A673 (cell line): ENCODE results near the gene ARHGAP8. TPM values are rescaled to one million over a fixed set of nuclear protein-coding genes. Genes with fewer than 3 reads are reported as not detected.

ENCODE experiments used
- BruUV-seq: library from RNA; stranded (reverse); fragments of 400-500 nt; replicated peaks from 2 replicates; lab custom pipeline; 2021; lab: Mats Ljungman, UMichigan
- CTCF ChIA-PET: fragments of 300-600 bp; sonication (Branson Sonifier 250); formaldehyde crosslinking; loops from one replicate; lab custom pipeline; 2022; ENCODE audit warnings: antibody characterized with exemption; lab: Charles Lee
- POLR2A ChIA-PET: fragments of 300-600 bp; sonication (Branson Sonifier 250); formaldehyde crosslinking; loops from one replicate; lab custom pipeline; 2022; ENCODE audit warnings: antibody characterized with exemption; ENCODE audit not compliant: low non-redundant PET; lab: Charles Lee
- DNase-seq: peaks from one replicate; pipeline ENCODE4 v3.0.0-alpha.2; 2015; ENCODE audit warnings: low spot score
- H3K27ac ChIP-seq: fragments of 200-600 bp; sonication (generic); 2 replicates; pipeline ENCODE4 v1.5.1; 2016; ENCODE audit warnings: mixed run types, low read depth, mild to moderate bottlenecking, mixed read lengths, antibody characterized with exemption, low read length; ENCODE audit not compliant: poor library complexity, severe bottlenecking
- H3K27me3 ChIP-seq: fragments of 200-600 bp; sonication (generic); replicated peaks from 2 replicates; pipeline ENCODE4 v1.6.1; 2017; ENCODE audit warnings: mixed run types, low read depth, mild to moderate bottlenecking, mixed read lengths, antibody characterized with exemption, low read length; ENCODE audit not compliant: insufficient read depth, poor library complexity
- H3K36me3 ChIP-seq: fragments of 200-600 bp; sonication (generic); 2 replicates; pipeline ENCODE4 v1.6.1; 2016; ENCODE audit warnings: mixed run types, mild to moderate bottlenecking, mixed read lengths, antibody characterized with exemption, low read length; ENCODE audit not compliant: insufficient read depth, poor library complexity, severe bottlenecking
- H3K4me1 ChIP-seq: fragments of 200-600 bp; sonication (generic); 2 replicates; pipeline ENCODE4 v1.6.1; 2017; ENCODE audit warnings: mixed run types, mild to moderate bottlenecking, mixed read lengths, antibody characterized with exemption, low read length; ENCODE audit not compliant: insufficient read depth, poor library complexity, severe bottlenecking
- H3K4me3 ChIP-seq: fragments of 200-600 bp; sonication (generic); 2 replicates; pipeline ENCODE4 v1.5.1; 2016; ENCODE audit warnings: low read depth, mixed run types, mild to moderate bottlenecking, mixed read lengths, low read length; ENCODE audit not compliant: poor library complexity, severe bottlenecking
- H3K9me3 ChIP-seq: fragments of 200-600 bp; sonication (generic); 2 replicates; pipeline ENCODE4 v1.6.1; 2016; ENCODE audit warnings: mixed run types, low read depth, mild to moderate bottlenecking, mixed read lengths, antibody characterized with exemption, low read length; ENCODE audit not compliant: poor library complexity, severe bottlenecking
- EZH2 ChIP-seq: fragments of 200-600 bp; sonication (generic); IDR thresholded peaks from 2 replicates; pipeline ENCODE4 v1.6.1; 2017; ENCODE audit warnings: borderline replicate concordance, low read depth, mild to moderate bottlenecking, mixed read lengths, antibody characterized with exemption, low read length; ENCODE audit not compliant: poor library complexity, severe bottlenecking
- intact Hi-C: fragments of 100-400 bp; cut with micrococcal nuclease; formaldehyde crosslinking; loops from one replicate; pipeline ENCODE4 v1.10.0; 2022; ENCODE audit not compliant: unreplicated experiment
- total RNA-seq: library from RNA; stranded (reverse); gene quantifications from 2 replicates; pipeline ENCODE4 v1.2.3, GENCODE V29; 2021
- TF ChIP-seq, protein P1 (sequence below): fragments of 300-800, 200-600 bp; sonication (generic); conservative IDR thresholded peaks from 2 replicates; pipeline ENCODE4 v1.5.1; 2017; ENCODE audit warnings: low read depth, mild to moderate bottlenecking, antibody characterized with exemption, low read length, moderate library complexity, mixed read lengths

The ARHGAP8 gene
- total RNA-seq, 1 experiment from 2014 or later, result not detected

DNA sequence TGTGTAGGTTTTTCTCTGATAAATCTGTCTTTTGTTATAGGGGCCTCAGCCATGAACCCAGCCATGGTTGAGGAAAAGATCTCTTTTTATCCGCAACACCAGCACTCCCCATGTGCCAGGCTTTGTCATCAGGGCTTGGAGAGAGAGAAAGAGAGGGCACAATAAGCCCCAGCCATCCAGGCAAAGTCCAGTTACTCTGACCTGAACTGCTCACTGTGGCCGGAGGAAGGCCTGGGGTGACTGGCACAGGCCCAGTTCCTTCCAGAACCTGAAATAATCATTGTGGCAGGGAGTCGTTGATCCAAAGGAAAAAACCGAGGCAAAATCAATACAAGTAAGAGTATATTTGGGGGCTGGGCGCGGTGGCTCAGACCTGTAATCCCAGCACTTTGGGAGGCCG is 3.9 kb upstream of the ARHGAP8 start:
- peaks cover 8% of the 10 kb centered on the region for H3K27me3 ChIP-seq
- intact Hi-C loops, result no loop called here
- TF ChIP-seq, protein P1, sequence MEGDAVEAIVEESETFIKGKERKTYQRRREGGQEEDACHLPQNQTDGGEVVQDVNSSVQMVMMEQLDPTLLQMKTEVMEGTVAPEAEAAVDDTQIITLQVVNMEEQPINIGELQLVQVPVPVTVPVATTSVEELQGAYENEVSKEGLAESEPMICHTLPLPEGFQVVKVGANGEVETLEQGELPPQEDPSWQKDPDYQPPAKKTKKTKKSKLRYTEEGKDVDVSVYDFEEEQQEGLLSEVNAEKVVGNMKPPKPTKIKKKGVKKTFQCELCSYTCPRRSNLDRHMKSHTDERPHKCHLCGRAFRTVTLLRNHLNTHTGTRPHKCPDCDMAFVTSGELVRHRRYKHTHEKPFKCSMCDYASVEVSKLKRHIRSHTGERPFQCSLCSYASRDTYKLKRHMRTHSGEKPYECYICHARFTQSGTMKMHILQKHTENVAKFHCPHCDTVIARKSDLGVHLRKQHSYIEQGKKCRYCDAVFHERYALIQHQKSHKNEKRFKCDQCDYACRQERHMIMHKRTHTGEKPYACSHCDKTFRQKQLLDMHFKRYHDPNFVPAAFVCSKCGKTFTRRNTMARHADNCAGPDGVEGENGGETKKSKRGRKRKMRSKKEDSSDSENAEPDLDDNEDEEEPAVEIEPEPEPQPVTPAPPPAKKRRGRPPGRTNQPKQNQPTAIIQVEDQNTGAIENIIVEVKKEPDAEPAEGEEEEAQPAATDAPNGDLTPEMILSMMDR, result no peak
- no peak for TF ChIP-seq EZH2
- H3K9me3 ChIP-seq, result no peaks in the 10 kb centered on the region
- ChIA-PET POLR2A (no interaction called here), CTCF (interaction anchor here (0.7 kb wide), 1 partner anchor 55 kb away, joined by 6 read pairs; no protein-coding TSS in a partner anchor)
- H3K27ac ChIP-seq, result no peak overlapping the region
- no peaks in the 10 kb centered on the region for H3K4me1 ChIP-seq
- no peaks in the 10 kb centered on the region for H3K36me3 ChIP-seq
- DNase-seq, result no peak
- H3K4me3 ChIP-seq, result no peak overlapping the region
- no TSS peak for BruUV-seq

GRCh38 chr22:44750481-44750880 is 1.9 kb upstream of the ARHGAP8 start:
- BruUV-seq, result no TSS peak
- TF ChIP-seq EZH2, result no peak
- TF ChIP-seq, protein P1, result no peak
- peaks cover 6% of the 10 kb centered on the region for H3K27me3 ChIP-seq
- no peaks in the 10 kb centered on the region for H3K36me3 ChIP-seq
- no peaks in the 10 kb centered on the region for H3K9me3 ChIP-seq
- H3K4me3 ChIP-seq, result no peak overlapping the region
- ChIA-PET POLR2A (no interaction called here), CTCF (no interaction called here)
- H3K27ac ChIP-seq, result no peak overlapping the region
- no peak for DNase-seq
- no peaks in the 10 kb centered on the region for H3K4me1 ChIP-seq
- intact Hi-C loops, result no loop called here

DNA sequence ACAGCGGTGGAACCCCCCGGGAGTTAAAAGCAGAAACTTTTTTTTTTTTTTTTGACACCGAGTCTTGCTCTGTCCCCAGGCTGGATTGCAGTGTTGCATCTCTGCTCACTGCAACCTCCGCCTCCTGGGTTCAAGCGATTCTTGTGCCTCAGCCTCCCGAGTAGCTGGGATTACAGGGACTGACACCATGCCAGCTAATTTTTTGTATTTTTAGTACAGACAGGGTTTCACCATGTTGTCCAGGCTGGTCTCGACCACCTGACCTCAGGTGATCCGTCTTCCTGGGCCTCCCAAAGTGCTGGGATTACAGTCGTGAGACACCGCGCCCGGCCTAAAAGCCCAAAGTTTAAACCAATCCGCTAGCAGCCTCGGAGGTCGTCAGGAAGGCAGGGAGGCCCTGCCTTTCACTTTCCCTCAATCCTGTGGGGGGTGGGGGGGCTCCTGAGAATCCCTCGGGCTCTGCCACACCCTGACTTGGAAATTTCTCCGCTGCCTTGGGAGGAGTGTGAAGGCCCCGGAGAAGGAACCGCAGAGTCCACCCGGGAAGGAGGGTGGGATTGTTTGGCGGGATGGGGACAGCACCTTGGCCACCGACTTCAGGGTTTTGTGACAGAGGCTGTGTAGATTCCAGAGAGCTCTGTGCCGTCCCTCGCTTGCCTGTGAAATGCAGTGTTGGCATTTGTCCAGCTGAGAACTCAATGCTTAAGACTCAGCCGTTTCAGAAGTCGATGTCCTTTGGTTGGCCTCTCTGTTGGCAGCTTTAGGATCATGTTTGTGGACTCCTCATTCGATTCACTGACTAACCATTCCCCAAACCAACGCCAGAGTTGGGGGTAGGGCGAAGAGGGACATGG is 1.0 kb downstream of the ARHGAP8 start:
- no peak overlapping the region for H3K27ac ChIP-seq
- no peaks in the 10 kb centered on the region for H3K27me3 ChIP-seq
- H3K36me3 ChIP-seq, result no peaks in the 10 kb centered on the region
- intact Hi-C loops, result no loop called here
- no peaks in the 10 kb centered on the region for H3K9me3 ChIP-seq
- no peak for DNase-seq
- no peak for TF ChIP-seq EZH2
- TF ChIP-seq, protein P1, result no peak
- H3K4me1 ChIP-seq, result peaks cover 2% of the 10 kb centered on the region
- no peak overlapping the region for H3K4me3 ChIP-seq
- CTCF ChIA-PET, result no interaction called here
- POLR2A ChIA-PET, result no interaction called here
- no TSS peak for BruUV-seq
